Immature natural killer cell (primary cell): ENCODE data around the gene NEDD4. TPM values are rescaled to one million over a fixed set of nuclear protein-coding genes. Genes with fewer than 3 reads are reported as not detected.

Experiments
- DNase-seq, 3 donors: peaks; one replicate each; pipeline ENCODE4 v3.0.0; 2022; ENCODE audit warnings: mixed read lengths in 1 of 3
- H3K27ac Mint-ChIP-seq, 6 donors: one replicate each; pipeline ENCODE4 v1.8.0; 2020; ENCODE audit warnings: mixed read lengths in 6 of 6, mild to moderate bottlenecking in 5 of 6, inconsistent platforms in 4 of 6, moderate library complexity in 3 of 6
- H3K27me3 Mint-ChIP-seq, 3 donors: one replicate each; pipeline ENCODE4 v1.8.0; 2020 to 2021; ENCODE audit warnings: low read depth in 3 of 3, mild to moderate bottlenecking in 3 of 3, mixed read lengths in 3 of 3, moderate library complexity in 3 of 3, inconsistent platforms in 1 of 3
- H3K36me3 Mint-ChIP-seq, 3 donors: one replicate each; pipeline ENCODE4 v1.8.0; 2020; ENCODE audit warnings: mixed read lengths in 3 of 3, inconsistent platforms in 2 of 3, mild to moderate bottlenecking in 2 of 3
- H3K4me1 Mint-ChIP-seq, 2 donors: one replicate each; pipeline ENCODE4 v1.8.0; 2020; ENCODE audit warnings: inconsistent platforms in 2 of 2, mild to moderate bottlenecking in 2 of 2, mixed read lengths in 2 of 2, moderate library complexity in 1 of 2
- H3K4me3 Mint-ChIP-seq, 5 donors: one replicate each; pipeline ENCODE4 v1.8.0; 2020; ENCODE audit warnings: mild to moderate bottlenecking in 5 of 5, mixed read lengths in 5 of 5, inconsistent platforms in 3 of 5, moderate library complexity in 3 of 5
- H3K9me3 Mint-ChIP-seq, 6 donors: one replicate each; pipeline ENCODE4 v1.8.0; 2020; ENCODE audit warnings: mild to moderate bottlenecking in 6 of 6, mixed read lengths in 6 of 6, inconsistent platforms in 4 of 6, moderate library complexity in 3 of 6
- polyA plus RNA-seq, 3 donors: library from polyadenylated mRNA; unstranded; fragments of 300-500 nt; fragmentation: Illumina TruSeq; gene quantifications; one replicate each; pipeline ENCODE4 v1.2.3, GENCODE V29; 2021

Gene NEDD4
- polyA plus RNA-seq, 3 donors from 2014 or later = 3.2 to 5.1 (median 3.8) TPM

- Mint-ChIP-seq H3K9me3 (no peaks in the 10 kb centered on the region), H3K27me3 (no peaks in the 10 kb centered on the region), H3K4me1 (no peaks in the 10 kb centered on the region), H3K4me3 (no peak overlapping the region), H3K27ac (no peak overlapping the region), H3K36me3 (no peaks in the 10 kb centered on the region)
- no peak for DNase-seq
Observed at GRCh38 chr15:55915876-55916567, 77.4 kb downstream of the NEDD4 start.

GRCh38 chr15:55915221-55915620 is 78.2 kb downstream of the NEDD4 start:
- Mint-ChIP-seq H3K9me3 (no peaks in the 10 kb centered on the region), H3K4me3 (no peak overlapping the region), H3K27ac (no peak overlapping the region), H3K4me1 (no peaks in the 10 kb centered on the region), H3K27me3 (no peaks in the 10 kb centered on the region), H3K36me3 (no peaks in the 10 kb centered on the region)
- DNase-seq = no peak

- H3K27me3 Mint-ChIP-seq = no peaks in the 10 kb centered on the region
- no peaks in the 10 kb centered on the region for H3K4me1 Mint-ChIP-seq
- H3K9me3 Mint-ChIP-seq = no peaks in the 10 kb centered on the region
- H3K27ac Mint-ChIP-seq = no peak overlapping the region
- no peaks in the 10 kb centered on the region for H3K36me3 Mint-ChIP-seq
- no peak for DNase-seq
- H3K4me3 Mint-ChIP-seq = no peak overlapping the region
Observed at GRCh38 chr15:55914446-55914845, 79.0 kb downstream of the NEDD4 start.

- no peaks in the 10 kb centered on the region for H3K27me3 Mint-ChIP-seq
- no peak for DNase-seq
- H3K9me3 Mint-ChIP-seq = no peaks in the 10 kb centered on the region
- H3K36me3 Mint-ChIP-seq = no peaks in the 10 kb centered on the region
- no peak overlapping the region for H3K4me3 Mint-ChIP-seq
- H3K27ac Mint-ChIP-seq = no peak overlapping the region
- H3K4me1 Mint-ChIP-seq = no peaks in the 10 kb centered on the region
Observed at GRCh38 chr15:55912982-55913381, 80.4 kb downstream of the NEDD4 start.

GRCh38 chr15:55909036-55909811 is 84.2 kb downstream of the NEDD4 start:
- H3K4me3 Mint-ChIP-seq = no peak overlapping the region
- no peaks in the 10 kb centered on the region for H3K4me1 Mint-ChIP-seq
- H3K27ac Mint-ChIP-seq = no peak overlapping the region
- H3K36me3 Mint-ChIP-seq = no peaks in the 10 kb centered on the region
- no peak for DNase-seq
- no peaks in the 10 kb centered on the region for H3K27me3 Mint-ChIP-seq
- H3K9me3 Mint-ChIP-seq = peaks cover 0 to 3% (median 0%) of the 10 kb centered on the region in 6 donors

- H3K9me3 Mint-ChIP-seq = peaks cover 0 to 3% (median 0%) of the 10 kb centered on the region in 6 donors
- no peak for DNase-seq
- no peaks in the 10 kb centered on the region for H3K27me3 Mint-ChIP-seq
- H3K36me3 Mint-ChIP-seq = no peaks in the 10 kb centered on the region
- H3K4me3 Mint-ChIP-seq = no peak overlapping the region
- H3K4me1 Mint-ChIP-seq = no peaks in the 10 kb centered on the region
- no peak overlapping the region for H3K27ac Mint-ChIP-seq
Observed at GRCh38 chr15:55907797-55908196, 85.6 kb downstream of the NEDD4 start.

- Mint-ChIP-seq H3K9me3 (peaks cover 0 to 3% (median 0%) of the 10 kb centered on the region in 6 donors), H3K36me3 (no peaks in the 10 kb centered on the region), H3K27me3 (no peaks in the 10 kb centered on the region), H3K4me3 (no peak overlapping the region), H3K27ac (no peak overlapping the region), H3K4me1 (no peaks in the 10 kb centered on the region)
- DNase-seq = no peak
Observed at GRCh38 chr15:55902981-55903380, 90.4 kb downstream of the NEDD4 start.

- Mint-ChIP-seq H3K4me1 (no peaks in the 10 kb centered on the region), H3K9me3 (no peaks in the 10 kb centered on the region)
Observed at GRCh38 chr15:55900019-55900418, 93.4 kb downstream of the NEDD4 start.

GRCh38 chr15:55899537-55899936 is 93.9 kb downstream of the NEDD4 start:
- no peaks in the 10 kb centered on the region for H3K9me3 Mint-ChIP-seq
- no peak overlapping the region for H3K4me3 Mint-ChIP-seq
- no peaks in the 10 kb centered on the region for H3K27me3 Mint-ChIP-seq
- no peak overlapping the region for H3K27ac Mint-ChIP-seq
- no peak for DNase-seq
- no peaks in the 10 kb centered on the region for H3K36me3 Mint-ChIP-seq
- H3K4me1 Mint-ChIP-seq = peaks cover 0 to under 1% of the 10 kb centered on the region in 2 donors

More at GRCh38 chr15:55900019-55900418, 93.4 kb downstream of the NEDD4 start:
- no peaks in the 10 kb centered on the region for H3K27me3 Mint-ChIP-seq
- DNase-seq = no peak
- no peak overlapping the region for H3K4me3 Mint-ChIP-seq
- H3K27ac Mint-ChIP-seq = no peak overlapping the region
- H3K36me3 Mint-ChIP-seq = no peaks in the 10 kb centered on the region

GRCh38 chr15:55897560-55898336 is 95.7 kb downstream of the NEDD4 start:
- DNase-seq = no peak
- no peaks in the 10 kb centered on the region for H3K36me3 Mint-ChIP-seq
- H3K27ac Mint-ChIP-seq = no peak overlapping the region
- H3K27me3 Mint-ChIP-seq = peaks cover 0 to 2% (median 0%) of the 10 kb centered on the region in 3 donors
- H3K9me3 Mint-ChIP-seq = no peaks in the 10 kb centered on the region
- peaks cover 0 to 2% of the 10 kb centered on the region in 2 donors for H3K4me1 Mint-ChIP-seq
- H3K4me3 Mint-ChIP-seq = no peak overlapping the region

- H3K4me3 Mint-ChIP-seq = no peak overlapping the region
Observed at GRCh38 chr15:55894399-55894965, 98.9 kb downstream of the NEDD4 start.

GRCh38 chr15:55893852-55894251 is 99.6 kb downstream of the NEDD4 start:
- H3K4me3 Mint-ChIP-seq = no peak overlapping the region
- H3K27me3 Mint-ChIP-seq = peaks cover 0 to 6% (median 0%) of the 10 kb centered on the region in 3 donors
- DNase-seq = no peak
- H3K27ac Mint-ChIP-seq = no peak overlapping the region
- peaks cover 0 to 2% of the 10 kb centered on the region in 2 donors for H3K4me1 Mint-ChIP-seq
- no peaks in the 10 kb centered on the region for H3K36me3 Mint-ChIP-seq
- H3K9me3 Mint-ChIP-seq = no peaks in the 10 kb centered on the region

More at GRCh38 chr15:55894399-55894965, 98.9 kb downstream of the NEDD4 start:
- peaks cover 0 to 2% of the 10 kb centered on the region in 2 donors for H3K4me1 Mint-ChIP-seq
- no peak for DNase-seq
- H3K9me3 Mint-ChIP-seq = no peaks in the 10 kb centered on the region
- no peak overlapping the region for H3K27ac Mint-ChIP-seq
- no peaks in the 10 kb centered on the region for H3K36me3 Mint-ChIP-seq
- H3K27me3 Mint-ChIP-seq = peaks cover 0 to 2% (median 0%) of the 10 kb centered on the region in 3 donors

GRCh38 chr15:55891196-55891595 is 102.2 kb downstream of the NEDD4 start:
- H3K36me3 Mint-ChIP-seq = no peaks in the 10 kb centered on the region

More at GRCh38 chr15:55891196-55891595, 102.2 kb downstream of the NEDD4 start:
- Mint-ChIP-seq H3K9me3 (peaks cover 0 to 8% (median 5%) of the 10 kb centered on the region in 6 donors), H3K27me3 (peaks cover 0 to 6% (median 2%) of the 10 kb centered on the region in 3 donors), H3K4me3 (no peak overlapping the region), H3K4me1 (peaks cover 0 to 2% of the 10 kb centered on the region in 2 donors), H3K27ac (no peak overlapping the region)
- no peak for DNase-seq
